Right kidney (tissue), 1 donor: ENCODE data around the gene WHAMM.
"Not testable (repeated sequence)": the region's sequence is repeated elsewhere in the genome, so short reads cannot be mapped to it uniquely, and the experiment has no call there.

ENCODE experiments used
- DNase-seq: peaks from one replicate; pipeline ENCODE4 v3.0.0-alpha.2; 2016

WHAMM gene

GRCh38 chr15:82865981-82866380 lies 56.6 kb downstream of the WHAMM start:
- DNase-seq: not testable (repeated sequence)

- DNase-seq: no peak
Measured at GRCh38 chr15:82870727-82871320, 61.4 kb downstream of the WHAMM start.

GRCh38 chr15:82871358-82871757 lies 61.9 kb downstream of the WHAMM start:
- DNase-seq: no peak

- DNase-seq: no peak
Measured at GRCh38 chr15:82871832-82872484, 62.5 kb downstream of the WHAMM start.

GRCh38 chr15:82873000-82873680 lies 63.7 kb downstream of the WHAMM start:
- no peak for DNase-seq

- no peak for DNase-seq
Measured at GRCh38 chr15:82874267-82874666, 64.8 kb downstream of the WHAMM start.

GRCh38 chr15:82874961-82875360 lies 65.5 kb downstream of the WHAMM start:
- no peak for DNase-seq

- no peak for DNase-seq
Measured at GRCh38 chr15:82875411-82876003, 66.1 kb downstream of the WHAMM start.

GRCh38 chr15:82877825-82878224 lies 68.4 kb downstream of the WHAMM start:
- DNase-seq: no peak

- no peak for DNase-seq
Measured at GRCh38 chr15:82878325-82878724, 68.9 kb downstream of the WHAMM start.

- DNase-seq: no peak
Measured at GRCh38 chr15:82880704-82881103, 71.3 kb downstream of the WHAMM start.

- DNase-seq: no peak
Measured at GRCh38 chr15:82881747-82882146, 72.3 kb downstream of the WHAMM start.

- DNase-seq: no peak
Measured at GRCh38 chr15:82882273-82882928, 73.0 kb downstream of the WHAMM start.
